HG02642 (cell line): ENCODE measurements around the gene GRIP1.

Source experiments
- ATAC-seq: cut with Tn5 transposase; IDR thresholded peaks from one replicate; pipeline ENCODE4 v1.9.1; 2021; ENCODE audit warnings: mild to moderate bottlenecking; ENCODE audit not compliant: unreplicated experiment, poor library complexity

The GRIP1 gene

DNA sequence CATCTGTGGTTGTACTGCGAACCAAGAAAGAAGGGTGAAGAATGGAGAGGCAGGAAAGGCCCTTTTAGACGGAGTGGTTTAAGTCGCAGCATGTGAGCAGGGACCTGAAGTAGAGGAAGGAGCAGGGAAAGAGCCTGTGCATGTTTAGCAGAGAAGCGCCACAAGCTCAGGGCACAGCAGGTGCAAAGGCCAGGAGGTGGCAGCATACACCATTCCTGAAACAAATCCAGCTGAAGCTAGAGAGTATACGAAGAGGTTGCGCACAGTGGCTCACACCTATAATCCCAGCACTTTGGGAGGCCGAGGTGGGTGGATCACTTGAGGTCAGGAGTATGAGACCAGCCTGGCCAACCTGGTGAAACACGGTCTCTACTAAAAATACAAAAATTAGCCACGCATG lies 326.7 kb downstream of the GRIP1 start:
- ATAC-seq, result no peak

DNA sequence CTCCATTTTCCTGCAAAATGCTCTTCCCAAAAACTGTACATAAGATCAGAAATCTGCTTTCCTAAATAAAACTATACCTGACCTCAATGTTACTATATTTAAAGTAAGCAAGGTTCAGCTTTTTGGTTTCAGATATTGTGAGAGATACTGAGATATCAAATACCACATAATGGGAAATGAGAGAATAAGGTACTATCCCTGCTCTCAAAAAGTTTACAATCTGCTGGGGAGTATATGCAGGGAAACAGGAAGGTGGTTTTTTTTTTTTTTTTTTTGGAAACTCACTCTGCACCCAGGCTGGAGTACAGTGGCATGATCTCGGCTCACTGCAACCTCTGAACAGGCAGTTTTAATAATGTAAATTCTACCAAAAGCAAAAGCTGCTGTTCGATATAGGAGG lies 327.6 kb downstream of the GRIP1 start:
- no peak for ATAC-seq

DNA sequence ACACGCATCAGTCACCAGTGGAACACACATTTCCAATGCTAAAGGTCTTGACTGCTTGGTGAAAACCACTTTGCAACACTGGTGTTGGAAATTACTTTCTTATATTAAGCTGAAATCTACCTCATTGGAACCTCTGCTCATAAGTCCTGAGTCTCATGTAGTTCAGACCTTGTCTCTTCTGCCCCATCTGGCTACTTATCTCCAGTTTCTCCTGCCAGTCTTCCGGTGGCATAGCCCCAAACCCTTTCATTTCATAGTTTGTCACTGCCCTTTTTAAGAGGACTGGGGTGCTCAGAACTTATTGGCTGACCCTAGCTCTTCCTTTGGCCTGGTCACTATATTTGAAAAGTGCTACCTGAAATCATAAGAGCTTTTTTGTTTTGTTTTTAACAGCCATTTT lies 332.9 kb downstream of the GRIP1 start:
- ATAC-seq, result no peak

DNA sequence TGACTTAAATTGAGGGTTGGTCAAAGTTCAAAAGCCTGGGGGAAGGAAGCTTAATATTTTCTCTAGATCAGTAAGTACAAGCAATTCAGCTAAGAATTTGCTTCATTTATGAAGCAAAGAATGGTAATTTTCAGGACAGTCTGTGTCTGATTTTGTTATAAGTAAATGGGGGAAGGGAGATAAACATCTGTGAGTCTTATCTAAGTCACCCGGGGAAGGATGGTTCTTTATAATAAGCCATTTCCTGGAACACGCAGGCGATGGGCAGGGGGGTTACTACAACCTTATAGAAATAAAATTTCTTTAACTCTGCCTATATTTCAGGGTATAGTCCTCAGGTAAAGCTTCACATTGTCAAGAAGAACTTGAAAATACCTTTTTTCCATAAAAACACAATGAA lies 333.7 kb downstream of the GRIP1 start:
- no peak for ATAC-seq

DNA sequence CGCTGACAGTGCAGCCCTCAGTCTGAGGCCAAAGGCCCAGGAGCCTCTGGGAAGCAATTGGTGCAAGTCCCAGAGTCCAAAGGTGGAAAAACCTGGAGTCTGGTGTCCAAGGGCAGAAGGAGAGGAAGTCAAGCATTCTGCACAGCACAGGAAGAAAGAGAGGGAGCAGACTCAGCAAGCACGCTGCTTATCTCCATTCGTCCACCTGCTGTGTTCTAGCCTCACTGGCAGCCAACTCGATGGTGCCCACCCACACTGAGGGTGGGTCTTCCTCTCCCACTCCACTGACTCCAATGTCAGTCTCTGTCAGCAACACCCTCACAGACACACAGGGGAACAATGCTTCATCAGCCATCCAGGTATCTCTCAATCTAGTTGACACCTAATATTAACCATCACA lies 337.8 kb downstream of the GRIP1 start:
- ATAC-seq, result no peak

DNA sequence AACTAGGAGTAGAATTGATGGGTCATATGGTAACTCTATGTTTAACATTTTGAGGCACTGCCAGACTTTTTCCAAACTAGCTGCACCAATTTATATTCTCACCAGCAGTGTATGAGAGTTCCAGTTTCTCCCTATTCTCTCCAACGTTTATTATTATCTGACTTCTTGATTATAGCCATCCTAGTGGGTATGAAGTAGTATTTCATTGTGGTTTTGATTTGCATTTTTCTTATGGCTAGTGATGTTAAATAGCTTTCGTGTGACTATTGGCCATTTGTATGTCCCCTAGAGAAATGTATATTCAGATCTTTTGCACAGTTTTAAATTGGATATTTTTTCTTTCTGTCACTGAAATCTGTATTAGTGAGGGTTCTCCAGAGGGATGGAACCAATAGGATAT lies 338.7 kb downstream of the GRIP1 start:
- ATAC-seq, result no peak

DNA sequence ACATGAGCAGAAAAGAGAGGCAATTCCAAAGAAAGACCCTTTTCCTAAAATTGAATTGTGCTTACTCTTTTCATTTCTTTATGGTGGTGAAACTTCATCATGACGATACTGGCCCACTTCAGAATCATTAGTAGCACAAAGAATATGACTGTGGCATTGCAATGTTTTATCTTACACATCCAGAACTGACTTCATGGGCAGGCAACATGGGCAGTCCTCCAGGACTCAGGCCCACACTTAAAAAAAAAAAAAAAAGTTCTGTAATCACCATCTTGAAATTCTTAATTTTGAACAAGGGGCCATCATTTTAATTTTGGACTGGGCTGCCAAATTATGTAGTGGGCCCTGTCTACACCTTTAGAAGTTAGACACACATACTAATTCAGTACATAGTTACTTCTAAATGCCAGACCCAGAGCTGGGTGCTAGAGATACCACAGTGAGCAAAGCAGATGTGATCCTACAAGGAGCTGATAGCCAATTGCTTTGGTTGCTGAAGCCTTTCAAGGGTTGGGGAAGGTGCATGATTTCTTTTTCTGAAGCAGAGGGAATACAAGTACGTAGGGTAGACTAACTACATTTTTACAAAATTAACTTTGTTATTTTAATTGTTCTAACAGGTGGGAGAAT lies 341.4 kb downstream of the GRIP1 start:
- no peak for ATAC-seq

DNA sequence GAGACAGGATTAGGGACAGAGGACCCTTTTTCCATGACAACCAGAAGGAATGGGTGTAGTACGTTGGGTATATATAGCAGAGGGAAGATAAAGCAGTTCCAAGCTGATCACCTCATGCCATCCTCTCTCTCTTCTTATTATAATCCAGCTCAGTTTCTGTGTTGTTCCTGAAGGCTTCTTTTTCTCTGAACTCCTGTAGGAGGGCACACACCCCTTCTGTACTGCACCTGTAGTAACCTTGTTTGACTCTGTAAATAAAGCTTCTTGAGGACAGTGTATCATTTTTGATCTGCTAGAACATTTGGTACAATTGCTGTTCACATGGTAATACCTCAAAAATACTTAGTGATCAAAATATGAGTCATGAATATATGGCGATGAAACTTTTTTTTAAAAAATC lies 343.1 kb downstream of the GRIP1 start:
- ATAC-seq, result no peak

DNA sequence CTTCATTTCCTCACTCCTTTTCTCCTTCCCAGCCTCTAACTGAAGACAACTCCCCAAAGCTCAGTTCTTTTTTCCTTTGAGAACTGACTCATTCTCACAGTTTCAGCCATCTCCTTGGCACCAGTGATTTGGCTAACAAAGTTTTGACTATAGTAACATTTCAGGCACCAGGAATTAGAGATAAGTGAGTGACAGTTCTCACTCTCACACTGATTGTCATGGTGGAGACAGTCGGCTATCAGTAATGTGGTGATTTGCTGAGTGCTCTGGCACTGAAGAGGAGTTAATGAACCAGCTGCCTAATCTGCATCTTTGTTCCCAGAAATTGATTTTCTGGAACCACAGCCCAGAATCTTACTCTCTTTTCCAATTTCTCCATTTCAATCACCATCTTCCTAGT lies 347.1 kb downstream of the GRIP1 start:
- ATAC-seq, result no peak

DNA sequence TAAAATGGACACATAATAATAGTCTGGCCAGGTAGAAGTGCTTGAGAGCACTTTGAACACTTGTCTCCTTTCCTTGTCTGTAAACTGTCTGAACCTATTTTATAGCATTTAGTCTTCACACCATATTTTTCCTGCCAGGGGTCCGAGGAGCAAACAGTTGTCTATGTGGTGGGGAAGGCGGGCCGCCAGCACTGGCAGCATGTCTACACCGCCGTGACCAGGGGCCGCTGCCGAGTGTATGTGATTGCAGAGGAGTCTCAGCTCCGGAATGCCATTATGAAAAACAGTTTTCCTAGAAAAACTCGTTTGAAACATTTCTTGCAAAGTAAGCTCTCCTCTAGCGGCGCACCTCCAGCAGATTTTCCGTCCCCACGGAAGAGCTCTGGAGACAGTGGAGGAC lies 347.9 kb downstream of the GRIP1 start:
- no peak for ATAC-seq

DNA sequence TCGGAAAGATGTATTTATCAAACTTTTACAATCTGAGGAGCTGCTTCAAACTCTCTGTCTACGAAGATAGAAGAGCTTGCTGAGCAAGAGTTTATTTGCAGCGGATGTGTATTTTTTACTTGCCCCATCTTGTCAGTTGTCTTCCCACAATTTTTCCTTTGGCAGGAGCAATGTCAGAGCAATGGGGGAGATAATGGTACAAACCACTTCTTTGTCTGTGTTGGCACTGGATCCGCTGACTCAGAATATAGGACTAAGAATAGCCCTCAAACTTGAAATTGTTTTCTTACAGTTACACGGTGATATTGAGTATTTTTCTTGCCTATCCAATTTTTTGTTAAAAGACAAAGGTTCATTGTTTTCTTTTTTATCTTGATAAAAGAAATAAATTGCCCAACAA lies 348.9 kb downstream of the GRIP1 start:
- ATAC-seq, result no peak

DNA sequence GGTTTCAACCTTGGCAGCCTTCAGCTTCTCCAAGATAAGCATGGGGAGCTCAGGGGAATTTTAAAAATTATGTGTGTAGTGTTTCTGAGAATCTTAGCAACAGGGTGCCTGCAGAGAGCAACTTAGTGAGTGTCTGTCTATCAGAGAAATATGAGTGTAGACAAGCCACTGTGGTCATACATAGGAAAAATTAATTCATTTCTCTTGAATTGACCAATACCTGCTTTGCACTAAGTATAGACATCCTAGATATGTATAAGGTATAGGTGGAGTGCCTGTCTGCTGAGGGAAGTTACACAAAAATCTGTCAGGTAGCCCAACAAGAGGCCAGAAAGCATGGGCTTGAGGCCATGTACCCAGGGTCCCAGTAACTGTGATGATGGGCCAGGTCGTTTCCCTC lies 355.9 kb downstream of the GRIP1 start:
- no peak for ATAC-seq

DNA sequence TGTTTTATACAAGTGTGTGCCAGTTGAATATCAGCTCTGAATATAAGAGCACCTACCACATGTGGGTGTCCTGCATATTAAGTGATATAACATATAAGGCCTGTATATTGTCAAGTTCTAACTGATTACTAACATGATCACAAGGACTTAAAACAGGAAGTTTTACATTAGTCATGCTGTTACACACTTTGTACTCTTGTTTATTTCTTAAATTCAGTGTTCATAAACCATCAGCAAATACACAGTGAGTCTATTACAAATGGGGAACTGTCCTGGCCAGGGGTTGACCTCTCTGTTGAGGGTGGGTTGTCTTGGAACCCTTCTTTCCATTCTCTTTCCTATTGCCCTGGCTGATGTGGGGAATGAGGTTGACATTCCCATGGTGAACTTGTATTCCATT lies 357.4 kb downstream of the GRIP1 start:
- ATAC-seq, result no peak

DNA sequence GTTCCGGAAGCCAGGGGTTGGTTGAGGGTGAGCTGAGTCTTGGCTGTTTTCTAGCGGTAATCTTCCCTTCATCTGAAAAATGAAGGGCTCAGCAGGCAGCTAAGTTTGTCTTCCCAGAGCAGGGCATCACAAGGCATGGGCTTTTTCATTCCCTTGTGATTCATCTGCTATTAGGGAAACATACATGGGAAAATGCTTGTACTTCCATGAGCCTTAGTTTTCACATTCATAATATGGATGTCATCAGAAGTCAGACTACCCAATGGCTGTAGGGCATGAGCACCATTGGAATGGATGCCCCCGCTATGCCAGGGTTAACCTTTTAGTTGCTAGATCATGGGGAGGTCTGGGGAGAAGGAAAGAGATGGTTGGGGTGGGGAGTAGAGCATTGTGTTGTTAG lies 357.9 kb downstream of the GRIP1 start:
- no peak for ATAC-seq

DNA sequence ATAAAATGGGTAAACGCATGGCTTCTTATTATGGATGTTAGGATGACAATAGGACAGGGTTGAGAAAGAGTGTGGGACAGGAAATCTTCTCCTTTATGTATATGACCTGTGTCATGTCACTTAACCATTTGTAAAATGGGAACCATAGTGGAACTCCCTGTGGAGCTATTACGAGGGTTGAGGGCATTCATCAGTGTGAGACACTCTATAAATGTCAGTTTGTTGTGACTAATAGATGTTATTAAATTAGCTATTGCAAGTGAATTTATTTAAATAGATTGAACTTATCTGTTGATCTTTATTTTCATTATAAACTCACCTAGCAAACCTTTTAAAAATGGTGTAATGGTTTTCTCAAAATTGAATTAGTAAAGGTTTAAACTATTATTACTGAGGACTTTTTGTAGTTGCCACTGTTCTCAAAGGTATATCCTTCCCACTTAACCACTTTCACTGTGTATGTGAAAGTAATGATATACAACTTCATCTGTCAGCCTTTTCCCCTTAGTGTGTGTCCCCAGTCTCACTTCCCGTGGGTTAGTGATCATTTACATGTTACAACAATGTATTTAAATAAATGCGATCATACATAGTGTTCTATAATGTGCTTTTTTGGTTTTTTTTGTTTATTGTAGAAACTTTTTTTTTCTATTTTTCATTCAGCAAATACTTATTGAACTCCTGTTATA lies 359.5 kb downstream of the GRIP1 start:
- no peak for ATAC-seq

DNA sequence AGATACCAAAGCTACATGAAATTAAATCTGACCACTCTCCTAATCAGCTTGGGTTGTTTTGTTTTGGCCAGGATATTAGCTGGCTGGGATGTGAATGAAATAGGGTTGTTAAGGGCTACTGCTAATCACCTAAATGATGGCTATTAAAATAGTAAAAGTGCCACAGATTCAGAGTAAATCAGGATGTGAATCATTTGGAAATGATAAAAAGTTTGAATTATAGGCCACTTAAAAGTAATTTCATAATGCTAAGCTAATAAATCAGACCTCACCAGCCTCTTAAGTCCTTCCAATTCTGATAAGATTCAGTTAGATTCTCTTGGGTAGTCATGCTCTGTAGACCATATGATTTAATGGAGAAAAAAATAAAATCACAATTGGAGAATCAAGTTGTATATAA lies 364.6 kb downstream of the GRIP1 start:
- no peak for ATAC-seq

DNA sequence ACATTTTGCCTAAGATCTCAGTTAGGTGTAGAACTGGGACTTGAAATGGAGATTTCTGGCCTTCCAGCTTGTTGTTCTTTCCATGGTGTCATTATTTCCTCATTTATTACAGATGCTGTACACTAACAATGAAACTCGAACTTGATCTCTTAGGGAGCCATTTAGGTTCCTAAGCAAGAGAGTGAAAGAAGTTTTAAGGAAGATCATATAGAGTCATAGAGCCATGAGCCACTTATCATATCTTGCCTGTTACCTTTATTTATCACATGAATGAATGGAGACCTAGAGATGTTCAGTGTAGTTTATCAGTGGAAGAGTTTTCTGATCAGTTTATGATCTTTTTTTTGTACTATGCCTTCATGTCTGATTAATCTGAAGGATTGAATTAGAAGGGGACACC lies 366.7 kb downstream of the GRIP1 start:
- ATAC-seq, result no peak

DNA sequence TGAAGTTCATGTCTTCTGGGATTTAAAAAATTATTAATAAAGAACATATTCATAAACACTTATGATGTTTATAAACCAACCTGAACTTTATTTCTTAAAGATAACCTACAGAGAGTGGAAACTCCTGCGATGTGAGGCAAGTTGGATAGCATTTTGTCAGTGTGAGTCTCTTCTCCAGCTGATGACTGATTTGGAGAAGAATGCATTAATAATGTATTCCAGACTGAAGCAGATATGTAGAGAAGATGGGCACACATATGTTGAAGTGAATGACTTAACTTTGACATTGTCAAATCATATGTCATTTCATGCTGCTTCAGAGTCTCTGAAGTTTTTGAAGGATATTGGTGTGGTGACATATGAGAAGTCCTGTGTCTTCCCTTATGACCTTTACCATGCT lies 369.3 kb downstream of the GRIP1 start:
- ATAC-seq, result no peak

DNA sequence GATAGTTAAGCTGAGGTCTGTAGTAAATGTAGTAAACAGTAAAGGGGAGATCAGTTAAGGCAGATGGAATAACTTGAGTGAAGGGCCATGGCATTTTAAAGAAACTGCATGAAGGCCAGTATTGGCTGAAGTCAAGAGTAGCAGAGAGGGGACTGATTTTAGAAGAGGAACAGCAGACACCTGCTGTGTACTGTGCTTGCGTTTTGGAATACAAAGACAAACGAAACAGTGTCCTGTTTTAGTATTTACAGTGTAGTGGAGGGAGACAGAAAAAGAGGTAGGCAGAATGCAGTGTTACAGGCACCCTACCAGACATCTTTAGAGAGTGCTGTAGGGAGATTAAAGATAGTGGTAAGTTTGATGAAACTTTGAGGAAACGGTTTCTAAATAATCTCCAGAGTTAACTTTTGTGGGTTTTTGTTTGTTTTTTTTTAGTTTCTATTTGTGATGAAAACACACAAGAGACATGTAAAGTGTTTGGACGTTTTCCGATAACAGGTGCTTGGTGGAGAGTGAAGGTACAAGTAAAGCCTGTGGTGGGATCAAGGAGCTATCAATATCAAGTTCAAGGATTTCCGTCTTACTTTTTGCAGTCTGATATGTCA lies 374.5 kb downstream of the GRIP1 start:
- no peak for ATAC-seq

DNA sequence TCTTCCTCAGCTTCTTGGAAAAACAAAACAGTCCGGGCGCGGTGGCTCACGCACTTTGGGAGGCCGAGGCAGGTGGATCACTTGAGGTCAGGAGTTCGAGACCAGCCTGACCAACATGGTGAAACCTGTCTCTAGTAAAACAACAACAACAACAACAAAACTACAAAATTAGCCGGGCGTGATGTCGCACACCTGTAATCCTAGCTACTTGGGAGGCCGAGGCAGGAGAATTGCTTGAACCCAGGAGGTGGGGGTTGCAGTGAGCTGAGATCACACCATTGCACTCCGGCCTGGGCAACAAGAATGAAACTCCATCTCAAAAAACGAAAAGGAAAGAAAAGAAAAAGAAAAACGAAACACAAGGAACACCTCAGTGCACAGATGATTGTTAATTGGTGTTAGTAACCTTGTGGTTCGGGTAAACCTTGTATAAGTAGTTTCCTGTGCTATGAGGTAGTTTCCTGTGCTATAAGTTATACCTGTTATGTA lies 375.5 kb downstream of the GRIP1 start:
- peak; percentile 38 for ATAC-seq

DNA sequence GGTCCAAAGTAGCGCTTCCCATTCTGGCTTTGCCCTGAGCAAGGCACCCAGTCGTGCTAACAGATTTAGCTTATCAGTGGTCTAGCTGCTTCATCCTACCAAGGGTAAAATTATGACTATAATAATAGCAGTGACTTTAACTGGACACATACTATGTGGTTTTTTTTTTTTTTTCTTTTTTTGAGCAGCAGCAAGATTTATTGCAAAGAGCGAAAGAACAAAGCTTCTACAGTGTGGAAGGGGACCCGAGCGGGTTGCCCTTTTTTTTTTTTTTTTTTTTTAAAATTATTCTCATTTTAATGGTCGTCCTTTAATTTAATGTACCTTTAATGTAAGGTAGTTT lies 376.1 kb downstream of the GRIP1 start:
- ATAC-seq, result no peak
